PFSK-1 (cell line): ENCODE results near the gene CEP112.

Experiments
- FOXP2 ChIP-seq: optimal IDR thresholded peaks from 2 replicates; pipeline ENCODE3; 2011; ENCODE audit warnings: borderline replicate concordance, control low read depth, inconsistent platforms; ENCODE audit not compliant: insufficient read depth; ENCODE audit errors: extremely low read length, extremely low read depth
- POLR2AphosphoS5 ChIP-seq: IDR thresholded peaks from 2 replicates; pipeline ENCODE4 v1.6.1; 2012; ENCODE audit warnings: low read depth, mild to moderate bottlenecking, control low read depth, low read length, moderate library complexity
- REST ChIP-seq, 2 experiments: IDR thresholded peaks; 2 replicates each; pipeline versions ENCODE4 v1.6.1 to v1.8.0; 2011 to 2012; ENCODE audit warnings: low read depth in 2 of 2, low read length in 2 of 2, control low read depth in 1 of 2, inconsistent platforms in 1 of 2, mild to moderate bottlenecking in 1 of 2, moderate library complexity in 1 of 2; ENCODE audit not compliant: insufficient read depth in 1 of 2
- SIN3A ChIP-seq: IDR thresholded peaks from 2 replicates; pipeline ENCODE4 v1.6.1; 2012; ENCODE audit warnings: mild to moderate bottlenecking, low read length, moderate library complexity, borderline replicate concordance; ENCODE audit not compliant: insufficient read depth
- TAF1 ChIP-seq: IDR thresholded peaks from 2 replicates; pipeline ENCODE4 v1.6.1; 2012; ENCODE audit warnings: low read length, control low read depth, borderline replicate concordance; ENCODE audit not compliant: insufficient read depth

The CEP112 gene

GRCh38 chr17:65723431-65724151 is 468.3 kb downstream of the CEP112 start:
- TF ChIP-seq TAF1 (no peak), REST (IDR thresholded peaks at IDR 0.05; ENCODE audit: insufficient read depth in 1 of 2, low read depth in 2 of 2, low read length in 2 of 2) (no peak), POLR2AphosphoS5 (no peak), FOXP2 (no peak), SIN3A (no peak)

GRCh38 chr17:65718601-65719000 is 473.3 kb downstream of the CEP112 start:
- TF ChIP-seq FOXP2: no peak
- no peak for TF ChIP-seq POLR2AphosphoS5
- TF ChIP-seq REST (IDR thresholded peaks at IDR 0.05; ENCODE audit: insufficient read depth in 1 of 2, low read depth in 2 of 2, low read length in 2 of 2): no peak
- no peak for TF ChIP-seq SIN3A
- no peak for TF ChIP-seq TAF1

GRCh38 chr17:65712383-65713267 is 479.3 kb downstream of the CEP112 start:
- TF ChIP-seq TAF1 (no peak), REST (IDR thresholded peaks at IDR 0.05; ENCODE audit: insufficient read depth in 1 of 2, low read depth in 2 of 2, low read length in 2 of 2) (no peak), POLR2AphosphoS5 (no peak), SIN3A (no peak)

GRCh38 chr17:65711671-65712276 is 480.2 kb downstream of the CEP112 start:
- TF ChIP-seq REST (IDR thresholded peaks at IDR 0.05; ENCODE audit: insufficient read depth in 1 of 2, low read depth in 2 of 2, low read length in 2 of 2): no peak
- TF ChIP-seq SIN3A: no peak
- no peak for TF ChIP-seq POLR2AphosphoS5
- TF ChIP-seq FOXP2: no peak
- no peak for TF ChIP-seq TAF1
